HepG2 (cell line): Measurements from ENCODE around the gene LDLRAD4. TPM values are rescaled to one million over a fixed set of nuclear protein-coding genes. Genes with fewer than 3 reads are reported as not detected.

Source experiments
- CBX2 ChIP-seq, 2 experiments: fragments of 200-600 bp in 1 of 2; sonication (generic); formaldehyde crosslinking in 1 of 2; IDR thresholded peaks; 2 replicates each; pipeline versions ENCODE4 v1.7.0 to v1.8.1; 2018 to 2022; ENCODE audit warnings: low read depth in 2 of 2, low read length in 1 of 2, mild to moderate bottlenecking in 1 of 2, missing genetic modification reagents in 1 of 2
- GATAD2A ChIP-seq: IDR thresholded peaks from 2 replicates; pipeline ENCODE4 v1.6.1; 2016
- NR1H2 ChIP-seq: sonication (generic); formaldehyde crosslinking; IDR thresholded peaks from 2 replicates; pipeline ENCODE4 v1.8.1; 2022; ENCODE audit warnings: low read depth, missing genetic modification reagents, borderline replicate concordance
- NR3C1 ChIP-seq: sonication (generic); formaldehyde crosslinking; IDR thresholded peaks from 2 replicates; pipeline ENCODE4 v1.4.0; 2020; ENCODE audit warnings: missing genetic modification reagents
- PCBP2 ChIP-seq: fragments of 200-400 bp; formaldehyde crosslinking; optimal IDR thresholded peaks from 2 replicates; pipeline ENCODE3; 2018; ENCODE audit warnings: low read length, low read depth; ENCODE audit not compliant: poor library complexity, severe bottlenecking
- SMAD1 ChIP-seq: sonication (generic); formaldehyde crosslinking; IDR thresholded peaks from 2 replicates; pipeline ENCODE4 v1.4.0; 2020; ENCODE audit warnings: missing genetic modification reagents, low read depth, mild to moderate bottlenecking, borderline replicate concordance
- TEAD3 ChIP-seq: optimal IDR thresholded peaks from 2 replicates; pipeline ENCODE3; 2016; ENCODE audit warnings: borderline replicate concordance
- ZFX ChIP-seq: sonication (generic); formaldehyde crosslinking; IDR thresholded peaks from 2 replicates; pipeline ENCODE4 v1.4.0; 2020; ENCODE audit warnings: mild to moderate bottlenecking, low read depth, missing genetic modification reagents, moderate library complexity
- ZNF10 ChIP-seq: sonication (generic); formaldehyde crosslinking; IDR thresholded peaks from 2 replicates; pipeline ENCODE4 v1.4.0; 2020; ENCODE audit warnings: mild to moderate bottlenecking, low read depth, missing genetic modification reagents, borderline replicate concordance
- ZNF101 ChIP-seq: sonication (generic); formaldehyde crosslinking; IDR thresholded peaks from 2 replicates; pipeline ENCODE4 v1.4.0; 2020; ENCODE audit warnings: mild to moderate bottlenecking, low read depth, missing genetic modification reagents, borderline replicate concordance
- ZNF124 ChIP-seq: sonication (generic); formaldehyde crosslinking; IDR thresholded peaks from 2 replicates; pipeline ENCODE4 v1.4.0; 2020; ENCODE audit warnings: missing genetic modification reagents
- ZNF235 ChIP-seq: sonication (generic); formaldehyde crosslinking; IDR thresholded peaks from 2 replicates; pipeline ENCODE4 v1.8.1; 2023; ENCODE audit warnings: mild to moderate bottlenecking, missing genetic modification reagents, borderline replicate concordance
- ZNF670 ChIP-seq: sonication (generic); formaldehyde crosslinking; IDR thresholded peaks from 2 replicates; pipeline ENCODE4 v1.8.0; 2022; ENCODE audit warnings: mild to moderate bottlenecking, missing genetic modification reagents, borderline replicate concordance
- polyA plus RNA-seq, 8 experiments: library from polyadenylated mRNA; depleted of rRNA in 3 of 8; stranded (reverse) in 7 of 8; unstranded in 1 of 8; fragments of >200 nt; fragmentation: Illumina TruSeq in 4 of 8; extraction: Trizol in 4 of 8; gene quantifications; 2 replicates each; pipeline versions ENCODE4 v1.2.1 to v1.2.3, GENCODE V29; 2011 to 2016; ENCODE audit warnings: low read depth in 4 of 8, missing spikeins in 1 of 8, mixed read lengths in 1 of 8; ENCODE audit not compliant: insufficient read depth in 1 of 8
- total RNA-seq, 5 experiments: library from RNA; depleted of rRNA; stranded (reverse); fragments of >200 nt; fragmentation: Illumina TruSeq; extraction: Trizol; gene quantifications; 2 replicates each; pipeline ENCODE4 v1.2.3, GENCODE V29; 2016; ENCODE audit warnings: low read depth in 1 of 5
- TF ChIP-seq, protein P1 (sequence below): sonication (generic); formaldehyde crosslinking; IDR thresholded peaks from 2 replicates; pipeline ENCODE4 v1.4.0; 2020; ENCODE audit warnings: mild to moderate bottlenecking, missing genetic modification reagents, borderline replicate concordance
- TF ChIP-seq, protein P2 (sequence below): sonication (generic); formaldehyde crosslinking; IDR thresholded peaks from 2 replicates; pipeline ENCODE4 v1.5.0; 2020; ENCODE audit warnings: missing genetic modification reagents
- TF ChIP-seq, protein P3 (sequence below): sonication (generic); formaldehyde crosslinking; IDR thresholded peaks from 2 replicates; pipeline ENCODE4 v1.9.0; 2021; ENCODE audit warnings: missing genetic modification reagents, mild to moderate bottlenecking, borderline replicate concordance
- TF ChIP-seq, protein P4 (sequence below): IDR thresholded peaks from 2 replicates; pipeline ENCODE4 v1.6.1; 2016; ENCODE audit warnings: mild to moderate bottlenecking, missing biosample characterization, missing genetic modification reagents
- TF ChIP-seq, protein P5 (sequence below): sonication (generic); formaldehyde crosslinking; IDR thresholded peaks from 2 replicates; pipeline ENCODE4 v1.4.0; 2020; ENCODE audit warnings: missing genetic modification reagents
- TF ChIP-seq, protein P6 (sequence below): sonication (generic); formaldehyde crosslinking; IDR thresholded peaks from 2 replicates; pipeline ENCODE4 v1.5.1; 2020; ENCODE audit warnings: missing genetic modification reagents, mild to moderate bottlenecking, borderline replicate concordance

The LDLRAD4 gene
- total and polyA plus RNA-seq, 2 of the 13 experiments (the other 11 are each of a cell fraction or from before 2014, with no cell fraction given) = 13.6 to 20.9 TPM

DNA sequence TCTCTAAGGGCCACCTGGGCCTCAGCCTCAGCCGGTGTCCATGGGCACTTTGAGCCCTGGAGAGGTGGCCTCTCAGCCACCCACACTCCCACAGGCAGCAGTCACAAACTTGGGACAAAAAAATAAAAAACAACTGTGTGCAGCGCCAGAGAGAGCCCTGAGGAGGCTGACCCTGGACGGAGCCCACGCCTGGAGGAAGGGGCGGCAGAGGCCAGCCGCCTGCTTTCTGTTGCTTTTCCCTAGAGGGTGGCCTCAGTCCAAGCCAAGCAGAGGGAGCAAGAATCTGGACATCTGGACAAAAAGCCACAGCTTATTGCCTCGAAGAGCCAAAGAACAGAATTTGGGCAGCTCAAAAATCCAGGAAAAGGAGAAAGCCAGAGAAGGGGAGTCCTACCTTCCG, 43.3 kb upstream of the LDLRAD4 start (continued):
- TF ChIP-seq, protein P1, sequence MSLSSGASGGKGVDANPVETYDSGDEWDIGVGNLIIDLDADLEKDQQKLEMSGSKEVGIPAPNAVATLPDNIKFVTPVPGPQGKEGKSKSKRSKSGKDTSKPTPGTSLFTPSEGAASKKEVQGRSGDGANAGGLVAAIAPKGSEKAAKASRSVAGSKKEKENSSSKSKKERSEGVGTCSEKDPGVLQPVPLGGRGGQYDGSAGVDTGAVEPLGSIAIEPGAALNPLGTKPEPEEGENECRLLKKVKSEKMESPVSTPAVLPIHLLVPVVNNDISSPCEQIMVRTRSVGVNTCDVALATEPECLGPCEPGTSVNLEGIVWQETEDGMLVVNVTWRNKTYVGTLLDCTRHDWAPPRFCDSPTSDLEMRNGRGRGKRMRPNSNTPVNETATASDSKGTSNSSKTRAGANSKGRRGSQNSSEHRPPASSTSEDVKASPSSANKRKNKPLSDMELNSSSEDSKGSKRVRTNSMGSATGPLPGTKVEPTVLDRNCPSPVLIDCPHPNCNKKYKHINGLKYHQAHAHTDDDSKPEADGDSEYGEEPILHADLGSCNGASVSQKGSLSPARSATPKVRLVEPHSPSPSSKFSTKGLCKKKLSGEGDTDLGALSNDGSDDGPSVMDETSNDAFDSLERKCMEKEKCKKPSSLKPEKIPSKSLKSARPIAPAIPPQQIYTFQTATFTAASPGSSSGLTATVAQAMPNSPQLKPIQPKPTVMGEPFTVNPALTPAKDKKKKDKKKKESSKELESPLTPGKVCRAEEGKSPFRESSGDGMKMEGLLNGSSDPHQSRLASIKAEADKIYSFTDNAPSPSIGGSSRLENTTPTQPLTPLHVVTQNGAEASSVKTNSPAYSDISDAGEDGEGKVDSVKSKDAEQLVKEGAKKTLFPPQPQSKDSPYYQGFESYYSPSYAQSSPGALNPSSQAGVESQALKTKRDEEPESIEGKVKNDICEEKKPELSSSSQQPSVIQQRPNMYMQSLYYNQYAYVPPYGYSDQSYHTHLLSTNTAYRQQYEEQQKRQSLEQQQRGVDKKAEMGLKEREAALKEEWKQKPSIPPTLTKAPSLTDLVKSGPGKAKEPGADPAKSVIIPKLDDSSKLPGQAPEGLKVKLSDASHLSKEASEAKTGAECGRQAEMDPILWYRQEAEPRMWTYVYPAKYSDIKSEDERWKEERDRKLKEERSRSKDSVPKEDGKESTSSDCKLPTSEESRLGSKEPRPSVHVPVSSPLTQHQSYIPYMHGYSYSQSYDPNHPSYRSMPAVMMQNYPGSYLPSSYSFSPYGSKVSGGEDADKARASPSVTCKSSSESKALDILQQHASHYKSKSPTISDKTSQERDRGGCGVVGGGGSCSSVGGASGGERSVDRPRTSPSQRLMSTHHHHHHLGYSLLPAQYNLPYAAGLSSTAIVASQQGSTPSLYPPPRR (CRISPR knock-in tag) = no peak
- no peak for TF ChIP-seq PCBP2
- TF ChIP-seq ZNF235 (CRISPR knock-in tag) = no peak
- peak; percentile 21; the same call in 1 of the 2 replicates for TF ChIP-seq ZNF670 (CRISPR knock-in tag)
- TF ChIP-seq, protein P2, sequence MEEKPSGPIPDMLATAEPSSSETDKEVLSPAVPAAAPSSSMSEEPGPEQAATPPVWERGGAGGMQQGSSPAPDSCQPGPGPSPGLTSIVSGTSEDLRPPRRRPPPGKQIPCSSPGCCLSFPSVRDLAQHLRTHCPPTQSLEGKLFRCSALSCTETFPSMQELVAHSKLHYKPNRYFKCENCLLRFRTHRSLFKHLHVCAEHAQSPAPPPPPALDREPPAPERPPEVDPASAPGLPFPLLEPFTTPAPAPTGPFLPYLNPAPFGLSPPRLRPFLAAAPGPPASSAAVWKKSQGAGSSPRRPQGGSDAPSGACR (CRISPR knock-in tag) = no peak
- TF ChIP-seq ZNF101 (CRISPR knock-in tag) = no peak
- TF ChIP-seq NR1H2 (CRISPR knock-in tag) = no peak
- TF ChIP-seq NR3C1 (CRISPR knock-in tag) = no peak
- TF ChIP-seq, protein P3, sequence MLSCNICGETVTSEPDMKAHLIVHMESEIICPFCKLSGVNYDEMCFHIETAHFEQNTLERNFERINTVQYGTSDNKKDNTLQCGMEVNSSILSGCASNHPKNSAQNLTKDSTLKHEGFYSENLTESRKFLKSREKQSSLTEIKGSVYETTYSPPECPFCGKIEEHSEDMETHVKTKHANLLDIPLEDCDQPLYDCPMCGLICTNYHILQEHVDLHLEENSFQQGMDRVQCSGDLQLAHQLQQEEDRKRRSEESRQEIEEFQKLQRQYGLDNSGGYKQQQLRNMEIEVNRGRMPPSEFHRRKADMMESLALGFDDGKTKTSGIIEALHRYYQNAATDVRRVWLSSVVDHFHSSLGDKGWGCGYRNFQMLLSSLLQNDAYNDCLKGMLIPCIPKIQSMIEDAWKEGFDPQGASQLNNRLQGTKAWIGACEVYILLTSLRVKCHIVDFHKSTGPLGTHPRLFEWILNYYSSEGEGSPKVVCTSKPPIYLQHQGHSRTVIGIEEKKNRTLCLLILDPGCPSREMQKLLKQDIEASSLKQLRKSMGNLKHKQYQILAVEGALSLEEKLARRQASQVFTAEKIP (CRISPR knock-in tag) = no peak
- TF ChIP-seq TEAD3 (CRISPR knock-in tag) = no peak
- no peak for TF ChIP-seq SMAD1 (CRISPR knock-in tag)
- no peak for TF ChIP-seq GATAD2A (CRISPR knock-in tag)
- TF ChIP-seq ZNF10 (CRISPR knock-in tag) = no peak
- TF ChIP-seq, protein P4, sequence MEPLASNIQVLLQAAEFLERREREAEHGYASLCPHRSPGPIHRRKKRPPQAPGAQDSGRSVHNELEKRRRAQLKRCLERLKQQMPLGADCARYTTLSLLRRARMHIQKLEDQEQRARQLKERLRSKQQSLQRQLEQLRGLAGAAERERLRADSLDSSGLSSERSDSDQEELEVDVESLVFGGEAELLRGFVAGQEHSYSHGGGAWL = no peak
- TF ChIP-seq, protein P5, sequence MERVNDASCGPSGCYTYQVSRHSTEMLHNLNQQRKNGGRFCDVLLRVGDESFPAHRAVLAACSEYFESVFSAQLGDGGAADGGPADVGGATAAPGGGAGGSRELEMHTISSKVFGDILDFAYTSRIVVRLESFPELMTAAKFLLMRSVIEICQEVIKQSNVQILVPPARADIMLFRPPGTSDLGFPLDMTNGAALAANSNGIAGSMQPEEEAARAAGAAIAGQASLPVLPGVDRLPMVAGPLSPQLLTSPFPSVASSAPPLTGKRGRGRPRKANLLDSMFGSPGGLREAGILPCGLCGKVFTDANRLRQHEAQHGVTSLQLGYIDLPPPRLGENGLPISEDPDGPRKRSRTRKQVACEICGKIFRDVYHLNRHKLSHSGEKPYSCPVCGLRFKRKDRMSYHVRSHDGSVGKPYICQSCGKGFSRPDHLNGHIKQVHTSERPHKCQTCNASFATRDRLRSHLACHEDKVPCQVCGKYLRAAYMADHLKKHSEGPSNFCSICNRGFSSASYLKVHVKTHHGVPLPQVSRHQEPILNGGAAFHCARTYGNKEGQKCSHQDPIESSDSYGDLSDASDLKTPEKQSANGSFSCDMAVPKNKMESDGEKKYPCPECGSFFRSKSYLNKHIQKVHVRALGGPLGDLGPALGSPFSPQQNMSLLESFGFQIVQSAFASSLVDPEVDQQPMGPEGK (CRISPR knock-in tag) = no peak
- TF ChIP-seq CBX2 (IDR thresholded peaks at IDR 0.05; ENCODE audit: low read depth, low read length) = no peak
- TF ChIP-seq CBX2 (CRISPR knock-in tag; IDR thresholded peaks at IDR 0.05; ENCODE audit: low read depth) = no peak
- no peak for TF ChIP-seq ZNF124 (CRISPR knock-in tag)
- TF ChIP-seq, protein P6, sequence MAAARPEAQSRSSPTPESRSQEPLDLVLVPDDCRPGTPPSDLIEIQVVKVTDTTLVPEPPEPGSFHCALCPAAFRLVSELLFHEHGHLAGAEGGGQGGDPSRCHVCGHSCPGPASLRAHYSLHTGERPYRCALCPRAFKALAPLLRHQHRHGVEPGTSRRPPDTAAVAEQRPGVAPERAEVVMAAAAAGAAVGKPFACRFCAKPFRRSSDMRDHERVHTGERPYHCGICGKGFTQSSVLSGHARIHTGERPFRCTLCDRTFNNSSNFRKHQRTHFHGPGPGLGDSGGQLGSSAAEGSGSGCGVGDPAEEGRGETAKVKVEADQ = no peak
- TF ChIP-seq ZFX (CRISPR knock-in tag) = no peak
